HepG2 (cell line): ENCODE measurements around the gene MYL12B. TPM values are rescaled to one million over a fixed set of nuclear protein-coding genes. Genes with fewer than 3 reads are reported as not detected.

Experiments
- ATAC-seq: fragments of 200-7000 bp; cut with Tn5 transposase; 3 replicates; pipeline ENCODE4 v1.9.1; 2020; ENCODE audit warnings: mild to moderate bottlenecking, moderate library complexity
- BruUV-seq: library from RNA; stranded (reverse); fragments of 400-500 nt; replicated peaks from 2 replicates; lab custom pipeline; 2021; lab: Mats Ljungman, UMichigan
- CTCF ChIA-PET: fragments of 300-600 bp; formaldehyde crosslinking; extraction: SDS; loops from one replicate; lab custom pipeline; 2021; ENCODE audit warnings: low total read pairs, inconsistent platforms, low intra/inter-chr PET ratio; lab: Yijun Ruan, JAX
- POLR2A ChIA-PET: fragments of 350-600 bp; sonication (Branson Sonifier 250); formaldehyde crosslinking; loops from one replicate; lab custom pipeline; 2020; ENCODE audit warnings: antibody characterized with exemption, inconsistent platforms; lab: Yijun Ruan, JAX
- DNase-seq: peaks from one replicate; pipeline ENCODE4 v3.0.0-alpha.2; 2015; ENCODE audit warnings: low spot score
- FAIRE-seq: peaks from 3 replicates; lab custom pipeline; 2011; peaks lifted over from hg19 to GRCh38; lab: Jason Lieb, UNC
- H2AFZ ChIP-seq: one replicate; pipeline ENCODE4 v1.6.1; 2011; ENCODE audit warnings: low read length, inconsistent platforms
- H3K27ac ChIP-seq: fragments of 300-600 bp; 3 replicates; pipeline ENCODE4 v1.8.0; 2011; ENCODE audit warnings: mixed run types, mild to moderate bottlenecking, mixed read lengths, low read length, inconsistent platforms; ENCODE audit not compliant: insufficient read depth; ENCODE audit errors: extremely low read length
- H3K27me3 ChIP-seq, 2 experiments: fragments of 200-600 bp in 1 of 2; 2 replicates in 1 of 2; 3 replicates in 1 of 2; pipeline versions ENCODE4 v1.6.0 to v1.8.0; 2011; ENCODE audit warnings: low read length in 2 of 2, mild to moderate bottlenecking in 2 of 2, moderate library complexity in 2 of 2, inconsistent platforms in 1 of 2; ENCODE audit not compliant: insufficient read depth in 2 of 2, control insufficient read depth in 1 of 2
- H3K36me3 ChIP-seq, 2 experiments: fragments of 200-600 bp in 1 of 2; replicated peaks in 1 of 2; 2 replicates in 1 of 2; 3 replicates in 1 of 2; pipeline versions ENCODE4 v1.5.1 to v1.8.0; 2011; ENCODE audit warnings: low read length in 2 of 2, inconsistent platforms in 1 of 2; ENCODE audit not compliant: insufficient read depth in 2 of 2, control insufficient read depth in 1 of 2
- H3K4me1 ChIP-seq: 2 replicates; pipeline ENCODE4 v1.5.1; 2012; ENCODE audit warnings: low read length, inconsistent platforms; ENCODE audit not compliant: insufficient read depth
- H3K4me2 ChIP-seq: 2 replicates; pipeline ENCODE4 v1.6.0; 2011; ENCODE audit warnings: low read depth, low read length, inconsistent platforms
- H3K4me3 ChIP-seq, 3 experiments: fragments of 200-600 bp in 1 of 3; sonication (generic), shearing (Covaris generic) in 1 of 3; replicated peaks in 1 of 3; 2 replicates each; pipeline ENCODE4 v1.5.1; 2011 to 2016; ENCODE audit warnings: low read length in 3 of 3, inconsistent platforms in 2 of 3, low read depth in 2 of 3, mild to moderate bottlenecking in 2 of 3, control low read depth in 1 of 3, mixed read lengths in 1 of 3; ENCODE audit not compliant: insufficient read depth in 1 of 3
- H3K79me2 ChIP-seq: one replicate; pipeline ENCODE4 v1.6.1; 2011; ENCODE audit warnings: low read length, inconsistent platforms; ENCODE audit not compliant: insufficient read depth
- H3K9ac ChIP-seq: 2 replicates; pipeline ENCODE4 v1.6.0; 2011; ENCODE audit warnings: mild to moderate bottlenecking, low read depth, low read length, inconsistent platforms; ENCODE audit not compliant: insufficient read depth
- H3K9me3 ChIP-seq: 2 replicates; pipeline ENCODE4 v1.5.1; 2012; ENCODE audit warnings: mild to moderate bottlenecking, low read length
- H4K20me1 ChIP-seq: 2 replicates; pipeline ENCODE4 v1.6.0; 2011; ENCODE audit warnings: inconsistent platforms, mild to moderate bottlenecking, low read length, moderate library complexity; ENCODE audit not compliant: insufficient read depth
- HNF4A ChIP-seq: sonication (generic); formaldehyde crosslinking; IDR thresholded peaks from 2 replicates; pipeline ENCODE4 v1.4.0; 2020; ENCODE audit warnings: missing genetic modification reagents
- KLF9 ChIP-seq: IDR thresholded peaks from 2 replicates; pipeline ENCODE4 v1.6.1; 2016; ENCODE audit warnings: low read depth
- MLLT10 ChIP-seq: sonication (generic); formaldehyde crosslinking; IDR thresholded peaks from 2 replicates; pipeline ENCODE4 v1.4.0; 2020; ENCODE audit warnings: missing genetic modification reagents
- NCOA1 ChIP-seq: sonication (generic); formaldehyde crosslinking; IDR thresholded peaks from 2 replicates; pipeline ENCODE4 v1.9.0; 2021; ENCODE audit warnings: missing genetic modification reagents
- NR2F6 ChIP-seq, 2 experiments: IDR thresholded peaks; 2 replicates each; pipeline ENCODE4 v1.6.1; 2016; ENCODE audit warnings: antibody characterized with exemption in 1 of 2, mild to moderate bottlenecking in 1 of 2
- PHF5A ChIP-seq: IDR thresholded peaks from one replicate; pipeline ENCODE4 v1.6.1; 2018; ENCODE audit warnings: low read depth, missing genetic modification reagents; ENCODE audit not compliant: unreplicated experiment
- SAFB2 ChIP-seq: sonication (generic); formaldehyde crosslinking; IDR thresholded peaks from 2 replicates; pipeline ENCODE4 v1.5.1; 2020; ENCODE audit warnings: missing genetic modification reagents, low read depth, mild to moderate bottlenecking, borderline replicate concordance
- SYNCRIP ChIP-seq: fragments of 200-400 bp; formaldehyde crosslinking; IDR thresholded peaks from 2 replicates; pipeline ENCODE4 v1.6.1; 2018; ENCODE audit warnings: mild to moderate bottlenecking, low read depth, low read length; ENCODE audit not compliant: insufficient read depth
- TBX3 ChIP-seq: fragments of 450-650 bp; IDR thresholded peaks from 2 replicates; pipeline ENCODE4 v1.6.1; 2017; ENCODE audit warnings: antibody characterized with exemption, mild to moderate bottlenecking, inconsistent platforms, borderline replicate concordance
- ZNF546 ChIP-seq: sonication (generic); formaldehyde crosslinking; conservative IDR thresholded peaks from 2 replicates; pipeline ENCODE4 v1.8.1; 2023; ENCODE audit warnings: mild to moderate bottlenecking, missing genetic modification reagents
- ZSCAN25 ChIP-seq: sonication (generic); formaldehyde crosslinking; IDR thresholded peaks from 2 replicates; pipeline ENCODE4 v1.8.0; 2022; ENCODE audit warnings: mild to moderate bottlenecking, missing genetic modification reagents
- WGBS: methylation state at CpG from one replicate; pipeline ENCODE4 v1.1.6; 2017; ENCODE audit warnings: low lambda C conversion rate; 5-methylcytosine and 5-hydroxymethylcytosine counted together
- in situ Hi-C: cut with HindIII; loops from 2 replicates; pipeline ENCODE4 v1.10.0; 2017; ENCODE audit warnings: low pct_unique_long_range_greater_than_20kb; ENCODE audit not compliant: extremely low pct_ligation_motif_present
- intact Hi-C: fragments of 100-400 bp; cut with micrococcal nuclease; formaldehyde crosslinking; loops from one replicate; pipeline ENCODE4 v1.10.0; 2022; ENCODE audit not compliant: unreplicated experiment
- polyA plus RNA-seq, 8 experiments: library from polyadenylated mRNA; depleted of rRNA in 3 of 8; stranded (reverse) in 7 of 8; unstranded in 1 of 8; fragments of >200 nt; fragmentation: Illumina TruSeq in 4 of 8; extraction: Trizol in 4 of 8; gene quantifications; 2 replicates each; pipeline versions ENCODE4 v1.2.1 to v1.2.3, GENCODE V29; 2011 to 2016; ENCODE audit warnings: low read depth in 4 of 8, missing spikeins in 1 of 8, mixed read lengths in 1 of 8; ENCODE audit not compliant: insufficient read depth in 1 of 8
- total RNA-seq, 5 experiments: library from RNA; depleted of rRNA; stranded (reverse); fragments of >200 nt; fragmentation: Illumina TruSeq; extraction: Trizol; gene quantifications; 2 replicates each; pipeline ENCODE4 v1.2.3, GENCODE V29; 2016; ENCODE audit warnings: low read depth in 1 of 5
- TF ChIP-seq, protein P1 (sequence below): sonication (generic); formaldehyde crosslinking; IDR thresholded peaks from 2 replicates; pipeline ENCODE4 v1.5.1; 2020; ENCODE audit warnings: mild to moderate bottlenecking, missing genetic modification reagents, borderline replicate concordance
- TF ChIP-seq, protein P2 (sequence below): sonication (generic); formaldehyde crosslinking; IDR thresholded peaks from 2 replicates; pipeline ENCODE4 v1.5.0; 2020; ENCODE audit warnings: missing genetic modification reagents

The MYL12B gene
- total and polyA plus RNA-seq, 2 of the 13 experiments (the other 11 are each of a cell fraction or from before 2014, with no cell fraction given), result 265 to 340 TPM

DNA sequence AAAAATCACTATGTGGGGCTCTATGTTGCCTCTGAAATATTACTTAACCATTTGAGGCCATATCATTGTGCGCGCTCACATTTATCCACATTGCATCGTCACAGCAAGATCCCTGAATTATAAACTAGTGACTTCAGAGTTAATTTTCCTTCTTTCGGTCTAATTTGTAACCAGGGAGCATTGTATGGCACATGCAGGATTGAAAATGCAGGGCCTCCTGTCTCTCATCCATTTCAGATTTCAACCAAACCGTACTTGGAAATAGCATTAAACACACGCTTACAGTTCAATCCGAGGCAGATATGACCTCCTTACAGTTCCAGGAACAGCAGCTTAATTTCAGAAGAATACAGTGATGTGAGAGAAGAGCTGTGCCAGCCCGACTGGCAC, 42.7 kb upstream of the MYL12B start:
- Histone ChIP-seq H3K4me3 (no peak overlapping the region), H4K20me1 (no peaks in the 10 kb centered on the region), H3K9me3 (no peaks in the 10 kb centered on the region), H3K79me2 (no peaks in the 10 kb centered on the region), H3K27ac (peak overlapping the region; percentile 76), H3K4me1 (peaks cover 48% of the 10 kb centered on the region), H3K9ac (no peak overlapping the region; the same call in 1 of the 2 replicates), H2AFZ (no peak overlapping the region), H3K36me3 (no peaks in the 10 kb centered on the region), H3K27me3 (no peaks in the 10 kb centered on the region), H3K4me2 (no peak overlapping the region)
- ChIA-PET POLR2A (interaction anchor here (1.2 to 3.3 kb wide), 6 partner anchors 10 to 39 kb away, joined by 3 to 28 read pairs (median 7); partner anchors contain the start of gene MYL12A), CTCF (no interaction called here)
- 91% methylated on average over 8 of the region's 8 CpGs for whole genome bisulfite sequencing
- ATAC-seq (no peak), DNase-seq (no peak), FAIRE-seq (no peak)
- intact Hi-C loops (loop anchor here (2.0 kb wide), 1 partner anchor 14 kb away; no protein-coding TSS in a partner anchor), in situ Hi-C loops (no loop called here)
- no TSS peak for BruUV-seq
- TF ChIP-seq NR2F6 (IDR thresholded peaks at IDR 0.05) (no peak), NR2F6 (CRISPR knock-in tag; IDR thresholded peaks at IDR 0.05) (no peak), HNF4A (CRISPR knock-in tag) (no peak), SAFB2 (CRISPR knock-in tag) (no peak), TBX3 (no peak), MLLT10 (no peak), ZNF546 (CRISPR knock-in tag) (no peak), NCOA1 (CRISPR knock-in tag) (no peak), SYNCRIP (no peak), KLF9 (no peak), PHF5A (CRISPR knock-in tag) (no peak), ZSCAN25 (CRISPR knock-in tag) (no peak)
- TF ChIP-seq, protein P1, sequence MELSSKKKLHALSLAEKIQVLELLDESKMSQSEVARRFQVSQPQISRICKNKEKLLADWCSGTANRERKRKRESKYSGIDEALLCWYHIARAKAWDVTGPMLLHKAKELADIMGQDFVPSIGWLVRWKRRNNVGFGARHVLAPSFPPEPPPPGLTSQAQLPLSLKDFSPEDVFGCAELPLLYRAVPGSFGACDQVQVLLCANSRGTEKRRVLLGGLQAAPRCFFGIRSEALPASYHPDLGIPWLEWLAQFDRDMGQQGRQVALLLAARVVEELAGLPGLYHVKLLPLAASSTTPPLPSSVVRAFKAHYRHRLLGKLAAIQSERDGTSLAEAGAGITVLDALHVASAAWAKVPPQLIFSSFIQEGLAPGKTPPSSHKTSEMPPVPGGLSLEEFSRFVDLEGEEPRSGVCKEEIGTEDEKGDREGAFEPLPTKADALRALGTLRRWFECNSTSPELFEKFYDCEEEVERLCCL (CRISPR knock-in tag), result no peak
- TF ChIP-seq, protein P2, sequence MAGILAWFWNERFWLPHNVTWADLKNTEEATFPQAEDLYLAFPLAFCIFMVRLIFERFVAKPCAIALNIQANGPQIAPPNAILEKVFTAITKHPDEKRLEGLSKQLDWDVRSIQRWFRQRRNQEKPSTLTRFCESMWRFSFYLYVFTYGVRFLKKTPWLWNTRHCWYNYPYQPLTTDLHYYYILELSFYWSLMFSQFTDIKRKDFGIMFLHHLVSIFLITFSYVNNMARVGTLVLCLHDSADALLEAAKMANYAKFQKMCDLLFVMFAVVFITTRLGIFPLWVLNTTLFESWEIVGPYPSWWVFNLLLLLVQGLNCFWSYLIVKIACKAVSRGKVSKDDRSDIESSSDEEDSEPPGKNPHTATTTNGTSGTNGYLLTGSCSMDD (CRISPR knock-in tag), result no peak
